Adipose tissue (tissue), 3 donors: ENCODE data around the gene PIP4K2A. TPM values are rescaled to one million over a fixed set of nuclear protein-coding genes. Genes with fewer than 3 reads are reported as not detected.
"Not testable (repeated sequence)": the region's sequence is repeated elsewhere in the genome, so short reads cannot be mapped to it uniquely, and the experiment has no call there.

Experiments used
- H3K27ac ChIP-seq: one replicate; pipeline ENCODE4 v1.5.1; 2013; ENCODE audit warnings: low read depth, low read length
- WGBS, 3 donors: extraction: QIAGEN DNeasy Blood & Tissue Kit; methylation state at CpG; one replicate each; pipeline ENCODE4 v1.1.7; 2013; 5-methylcytosine and 5-hydroxymethylcytosine counted together
- polyA plus RNA-seq, 3 donors: library from polyadenylated mRNA; stranded (reverse); fragments of 200-250 nt; gene quantifications; one replicate each; pipeline ENCODE4 v1.2.3, GENCODE V29; 2013
- donor health status: healthy with polysubstance abuse.
- donor health status: Bipolar disorder and iron deficiency.
- donor health status: healthy.

PIP4K2A gene
- polyA plus RNA-seq = 10 to 100 TPM in 2 of 3 donors, 1 to 10 TPM in 1; 3.4 to 29.7 (median 10.4) TPM

DNA sequence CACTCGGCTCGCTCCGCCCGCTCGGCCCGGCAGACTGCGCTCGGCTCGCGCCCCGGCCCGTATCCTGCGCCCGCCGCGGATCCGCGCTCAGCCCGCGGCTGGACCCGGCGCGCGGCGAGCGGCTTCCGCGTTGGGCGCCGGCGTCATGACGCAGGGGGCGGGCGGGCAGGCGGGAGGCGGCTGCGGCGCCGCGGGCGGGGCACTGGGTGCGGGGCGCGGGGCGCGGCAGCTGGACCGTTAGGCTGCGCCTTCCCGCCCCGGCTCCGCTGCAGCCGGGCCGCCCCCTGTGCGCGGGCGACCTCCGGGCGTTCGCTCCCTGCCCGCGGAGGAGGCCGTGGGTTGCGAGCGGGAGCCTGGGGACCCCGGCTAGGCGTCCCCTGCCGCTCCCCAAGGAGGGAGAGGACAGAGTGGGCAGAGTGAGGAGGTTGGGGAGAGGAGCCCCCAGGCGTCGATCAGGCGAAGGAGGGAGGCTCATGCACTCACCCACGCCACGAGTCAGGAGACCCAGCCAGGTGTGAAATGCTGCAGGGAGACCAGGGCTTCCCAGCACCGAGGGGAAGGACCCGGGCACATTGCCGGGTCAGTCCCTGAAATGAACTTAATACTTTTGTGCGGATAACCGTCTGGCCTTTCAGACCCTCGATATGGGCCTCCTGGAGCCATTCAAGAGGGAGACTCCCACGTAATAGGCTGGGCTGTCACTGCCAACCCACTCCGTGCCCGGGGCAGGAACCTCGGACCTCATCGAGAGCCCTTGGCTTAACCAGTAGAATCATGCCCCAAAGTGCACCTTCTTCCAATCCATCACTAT lies at the start of gene PIP4K2A:
TSS of gene PIP4K2A (minus strand) at position 100 of the 811 bp plus-strand sequence. CDS start 252 bp downstream, outside the sequence.
- WGBS, 3 donors = 8 to 13% (median 13%) methylated on average over 54 to 83 of the region's 83 CpGs

DNA sequence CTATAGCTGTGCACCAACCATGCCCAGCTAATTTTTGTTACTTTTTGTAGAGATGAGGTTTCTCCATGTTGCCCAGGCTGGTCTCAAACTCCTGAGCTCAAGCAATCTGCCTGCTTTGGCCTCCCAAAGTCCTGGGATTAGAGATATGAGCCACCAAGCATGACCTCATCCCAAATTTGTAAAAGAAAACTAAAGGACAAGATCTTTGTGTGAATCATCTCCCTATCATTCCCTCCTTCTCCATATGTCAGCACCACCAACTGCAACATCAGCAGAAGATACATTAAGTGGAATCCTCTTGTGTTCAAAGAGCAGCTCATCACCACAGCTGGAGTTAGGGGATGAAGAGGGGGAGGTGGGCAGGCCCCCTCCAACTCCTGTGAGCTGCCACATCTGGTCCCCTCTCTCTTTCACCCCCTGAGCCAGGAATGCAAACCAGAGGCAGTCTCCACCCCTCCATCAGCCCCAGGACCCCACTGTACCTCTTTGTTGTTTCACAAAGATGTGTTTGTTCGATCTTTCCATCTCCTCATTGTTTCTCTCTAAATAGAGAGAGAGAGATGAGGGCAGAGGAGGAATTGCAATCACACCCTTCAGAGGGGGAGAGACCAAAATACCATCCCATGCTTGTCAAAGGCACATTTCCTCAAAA lies 47.3 kb upstream of the PIP4K2A start:
- WGBS, 3 donors = 89 to 97% (median 95%) methylated on average over 1 of the region's 1 CpG
- no peak overlapping the region for H3K27ac ChIP-seq

More for the DNA sequence above, at the start of gene PIP4K2A:
- H3K27ac ChIP-seq = peak within 1 kb of the TSS; percentile 9

DNA sequence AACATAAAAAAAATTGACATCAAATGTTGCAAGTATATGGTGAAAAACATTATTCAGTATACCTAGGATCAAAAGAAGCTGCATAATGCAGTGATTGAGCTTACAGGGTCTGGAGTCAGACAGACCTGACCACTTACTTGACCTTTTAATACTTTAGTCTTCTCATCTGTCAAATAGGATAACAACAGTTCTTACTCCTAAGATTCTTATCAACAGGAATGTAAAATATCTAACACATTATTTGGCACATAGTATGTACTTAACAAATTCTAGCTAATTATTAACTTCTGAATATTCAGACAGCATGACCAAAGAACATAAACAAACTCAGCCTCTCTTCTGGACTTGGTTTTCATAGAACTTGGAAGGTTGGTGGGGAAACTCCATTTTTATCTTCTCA lies 45.6 kb upstream of the PIP4K2A start:
- no peak overlapping the region for H3K27ac ChIP-seq

DNA sequence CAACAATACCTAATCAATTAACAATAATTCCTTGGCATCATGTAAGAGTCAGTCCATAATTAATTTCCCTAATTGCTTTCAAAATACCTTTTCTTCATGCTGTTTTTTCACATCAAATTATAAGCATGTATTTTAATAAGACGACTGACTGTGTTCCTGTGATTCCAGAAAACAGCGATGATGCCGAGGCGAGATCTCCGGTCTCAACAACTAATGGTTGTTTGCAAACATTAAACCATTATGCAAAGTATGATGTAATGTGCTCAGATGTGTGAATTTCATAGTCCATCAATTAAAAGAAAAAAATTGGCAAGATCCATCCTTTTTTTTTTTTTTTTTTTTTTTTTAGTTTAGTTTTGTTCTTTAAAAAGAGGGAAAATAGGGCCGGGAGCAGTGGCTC lies 44.5 kb upstream of the PIP4K2A start:
- 94 to 97% (median 94%) methylated on average over 6 of the region's 6 CpGs for WGBS, 3 donors
- no peak overlapping the region for H3K27ac ChIP-seq

DNA sequence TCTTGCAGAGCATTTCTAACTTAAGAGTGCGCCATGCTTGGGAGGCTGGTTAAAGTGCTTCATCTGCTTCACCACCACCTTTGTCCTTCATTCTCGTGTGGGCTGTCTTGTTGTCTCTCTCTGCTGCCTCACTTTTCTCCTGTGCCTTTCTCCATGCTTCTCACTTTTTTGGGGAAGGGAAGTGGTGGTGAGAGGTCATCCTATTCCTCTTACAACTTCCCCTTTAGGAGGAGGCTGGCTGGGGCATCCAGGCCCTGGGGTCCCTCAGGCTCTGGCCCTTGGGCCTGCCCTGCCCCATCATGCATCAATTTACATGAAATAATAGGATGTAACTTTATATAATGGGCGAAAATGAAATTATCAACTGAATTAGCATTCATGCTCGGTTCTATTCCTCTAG lies 39.9 kb upstream of the PIP4K2A start:
- 85 to 92% (median 90%) methylated on average over 4 of the region's 4 CpGs for WGBS, 3 donors
- H3K27ac ChIP-seq = no peak overlapping the region

DNA sequence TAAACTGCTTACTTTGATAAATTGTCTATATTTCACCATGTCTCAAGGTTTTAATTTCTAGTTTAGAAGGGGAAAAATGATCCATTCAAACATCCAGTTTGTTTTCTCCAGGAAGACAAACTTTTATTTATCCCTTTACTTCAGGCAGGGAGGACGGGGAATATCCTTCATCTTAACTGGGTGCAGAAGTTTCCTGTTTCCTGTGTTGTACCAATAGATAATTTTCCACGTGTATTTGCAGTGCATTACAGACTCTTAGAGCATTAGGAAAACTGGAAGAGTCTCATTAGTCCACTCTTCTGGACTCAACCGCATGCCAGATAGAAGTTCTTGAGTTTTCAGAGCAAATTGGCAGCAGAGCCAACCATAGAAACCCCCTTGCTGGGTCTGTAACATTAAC lies 39.4 kb upstream of the PIP4K2A start:
- no peak overlapping the region for H3K27ac ChIP-seq
- WGBS, 3 donors = 32 to 62% (median 39%) methylated on average over 3 of the region's 3 CpGs

- WGBS, 3 donors = 73 to 88% (median 82%) methylated on average over 2 of the region's 2 CpGs
- H3K27ac ChIP-seq = no peak overlapping the region
These were observed 38.0 kb upstream of the PIP4K2A start for GRCh38 chr10:22752272-22752889.

DNA sequence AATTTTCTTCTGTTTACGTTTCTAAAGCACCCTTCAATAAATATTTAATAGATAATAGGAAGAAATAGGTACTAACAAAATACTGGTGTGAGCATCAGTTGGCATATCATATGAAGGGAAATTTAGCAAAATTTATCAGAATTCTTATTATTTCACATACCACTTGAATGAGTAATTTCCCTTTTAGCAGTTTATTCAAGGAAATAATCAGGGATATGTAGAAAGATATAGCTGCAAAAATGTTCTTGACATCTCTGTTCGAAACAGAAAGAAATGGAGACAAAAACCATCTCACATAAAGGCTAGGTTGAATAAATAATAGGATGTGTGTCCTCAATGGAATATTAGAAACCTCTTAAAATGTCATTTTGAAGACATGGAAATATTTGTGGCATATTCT lies 35.8 kb upstream of the PIP4K2A start:
- WGBS, 3 donors = 92 to 94% (median 93%) methylated on average over 2 of the region's 2 CpGs
- H3K27ac ChIP-seq = no peak overlapping the region

- 76 to 100% (median 87%) methylated on average over 2 of the region's 2 CpGs for WGBS, 3 donors
These were observed 30.5 kb upstream of the PIP4K2A start for GRCh38 chr10:22744858-22745257.

GRCh38 chr10:22742678-22743077 lies 28.3 kb upstream of the PIP4K2A start:
- 85 to 96% (median 90%) methylated on average over 1 of the region's 1 CpG for WGBS, 3 donors
- H3K27ac ChIP-seq = no peak overlapping the region

More at GRCh38 chr10:22744858-22745257, 30.5 kb upstream of the PIP4K2A start:
- H3K27ac ChIP-seq = not testable (repeated sequence)

DNA sequence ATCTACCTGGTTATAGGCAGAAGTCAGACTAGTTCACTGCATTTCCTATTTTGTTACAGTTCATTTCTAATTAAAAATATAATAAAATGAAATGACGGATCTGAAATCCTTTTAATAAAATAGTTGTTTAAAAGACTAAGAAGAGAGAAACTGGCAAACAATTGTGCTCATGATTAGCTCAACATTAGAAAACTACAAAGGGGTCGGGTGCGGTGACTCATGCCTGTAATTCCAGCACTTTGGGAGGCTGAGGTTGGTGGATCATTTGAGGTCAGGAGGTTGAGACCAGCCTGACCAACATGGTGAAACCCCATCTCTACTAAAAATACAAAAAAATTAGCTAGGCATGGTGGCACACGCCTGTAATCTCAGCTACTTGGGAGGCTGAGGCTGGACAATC lies 27.3 kb upstream of the PIP4K2A start:
- H3K27ac ChIP-seq = not testable (repeated sequence)
- WGBS, 3 donors = 91 to 97% (median 96%) methylated on average over 4 of the region's 4 CpGs

DNA sequence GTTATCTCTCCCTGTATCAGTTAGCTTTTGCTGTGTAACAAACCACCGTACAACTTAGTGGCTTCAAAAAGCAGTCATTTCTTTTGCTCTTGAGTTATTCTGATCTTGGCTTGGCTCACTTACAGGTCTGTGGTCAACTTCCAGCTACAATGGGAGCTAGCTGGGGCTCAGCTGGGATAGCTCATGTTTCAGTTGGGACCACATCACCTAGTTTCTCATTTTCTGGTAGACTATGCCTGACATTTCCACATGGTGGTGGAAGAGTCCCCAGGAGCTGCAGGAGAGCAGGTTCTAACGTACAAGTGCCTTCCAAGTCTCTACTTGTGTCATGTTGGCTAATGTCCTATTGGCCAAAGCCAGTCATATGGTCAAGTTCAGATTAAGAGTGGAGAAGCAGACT lies 25.8 kb upstream of the PIP4K2A start:
- 62 to 97% (median 93%) methylated on average over 2 of the region's 2 CpGs for WGBS, 3 donors

GRCh38 chr10:22737587-22737986 lies 23.2 kb upstream of the PIP4K2A start:
- 47 to 64% (median 58%) methylated on average over 1 of the region's 1 CpG for WGBS, 3 donors
- no peak overlapping the region for H3K27ac ChIP-seq

More for the DNA sequence above, 25.8 kb upstream of the PIP4K2A start:
- no peak overlapping the region for H3K27ac ChIP-seq

GRCh38 chr10:22736134-22736533 lies 21.8 kb upstream of the PIP4K2A start:
- no peak overlapping the region for H3K27ac ChIP-seq

- H3K27ac ChIP-seq = no peak overlapping the region
- 92 to 96% (median 93%) methylated on average over 3 of the region's 3 CpGs for WGBS, 3 donors
These were observed 19.6 kb upstream of the PIP4K2A start for GRCh38 chr10:22733992-22734391.

- H3K27ac ChIP-seq = no peak overlapping the region
- 73 to 78% (median 76%) methylated on average over 3 of the region's 3 CpGs for WGBS, 3 donors
These were observed 13.3 kb upstream of the PIP4K2A start for GRCh38 chr10:22727663-22728062.

GRCh38 chr10:22727112-22727511 lies 12.7 kb upstream of the PIP4K2A start:
- WGBS, 3 donors = 52 to 86% (median 54%) methylated on average over 2 of the region's 2 CpGs
- no peak overlapping the region for H3K27ac ChIP-seq

DNA sequence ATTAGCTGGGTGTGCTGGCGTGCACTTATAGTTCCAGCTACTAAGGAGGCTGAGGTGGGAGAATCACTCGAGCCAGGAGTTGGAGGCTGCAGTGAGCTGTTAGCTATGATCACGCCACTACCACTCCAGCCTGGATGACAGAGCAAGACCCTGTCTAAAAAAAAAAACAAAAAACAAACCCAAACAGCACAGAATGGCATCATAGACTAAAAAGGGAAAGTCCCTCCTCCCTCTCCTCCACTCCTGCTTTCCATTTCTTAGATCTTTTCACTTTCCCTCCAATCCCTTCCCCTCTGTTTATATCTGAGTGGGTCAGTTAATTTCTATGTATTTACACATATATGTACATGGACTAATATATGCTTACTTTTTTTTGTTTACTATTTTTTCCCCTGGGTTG lies 10.4 kb upstream of the PIP4K2A start:
- no peak overlapping the region for H3K27ac ChIP-seq

GRCh38 chr10:22723783-22724182 lies 9.4 kb upstream of the PIP4K2A start:
- H3K27ac ChIP-seq = no peak overlapping the region
- 74 to 89% (median 75%) methylated on average over 6 of the region's 6 CpGs for WGBS, 3 donors

More for the DNA sequence above, 10.4 kb upstream of the PIP4K2A start:
- 92 to 96% (median 94%) methylated on average over 3 of the region's 3 CpGs for WGBS, 3 donors
